Activated CD4-positive, CD25-positive, alpha-beta regulatory T cell treated with anti-CD3 and anti-CD28 coated beads, Interleukin-2, amount 50 U/mL, for 72 hours (primary cell): ENCODE measurements around the gene GPR78.

Experiments
- DNase-seq: peaks from one replicate; pipeline ENCODE4 v3.0.0; 2021

GPR78 gene

GRCh38 chr4:8547108-8547911 lies 32.9 kb upstream of the GPR78 start:
- DNase-seq = no peak

DNA sequence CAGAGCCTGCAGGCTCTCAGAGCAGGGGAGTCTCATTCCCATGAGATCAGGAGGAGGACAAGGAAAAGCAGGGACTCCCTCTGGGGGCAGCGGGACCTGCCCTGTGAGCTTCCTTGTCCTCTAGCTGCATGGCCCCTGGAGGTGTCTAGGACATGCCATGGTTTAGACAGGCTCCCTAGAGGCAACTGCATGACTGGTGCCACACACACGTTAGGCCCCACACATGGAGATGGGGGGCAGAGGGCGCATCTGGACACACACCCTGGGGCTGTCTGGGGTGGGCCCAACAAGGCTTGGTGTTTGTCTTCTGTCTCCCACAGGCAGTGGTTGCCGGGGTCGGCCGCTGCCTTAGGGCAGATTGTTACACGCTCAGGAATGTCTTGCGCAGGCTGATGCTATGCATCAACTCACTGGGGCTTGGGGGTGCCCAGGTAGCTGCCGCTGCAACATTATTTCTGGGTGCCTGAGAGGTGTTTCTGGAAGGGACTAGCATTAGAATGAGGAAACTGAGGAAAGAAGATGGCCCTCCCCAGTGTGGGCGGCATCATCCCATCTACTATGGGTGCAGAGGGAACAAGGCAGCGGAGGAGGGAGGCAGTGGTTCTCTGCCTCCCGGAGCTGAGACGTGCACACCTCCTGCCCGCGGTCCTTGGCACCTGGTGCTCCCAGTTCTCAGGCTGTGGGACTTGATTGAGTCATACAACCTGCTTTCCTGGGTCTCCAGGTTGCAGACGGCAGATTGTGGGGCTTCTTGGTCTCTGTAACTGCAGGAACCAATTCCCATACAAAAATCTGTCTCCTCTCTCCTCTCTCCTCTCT lies 32.1 kb upstream of the GPR78 start:
- no peak for DNase-seq

DNA sequence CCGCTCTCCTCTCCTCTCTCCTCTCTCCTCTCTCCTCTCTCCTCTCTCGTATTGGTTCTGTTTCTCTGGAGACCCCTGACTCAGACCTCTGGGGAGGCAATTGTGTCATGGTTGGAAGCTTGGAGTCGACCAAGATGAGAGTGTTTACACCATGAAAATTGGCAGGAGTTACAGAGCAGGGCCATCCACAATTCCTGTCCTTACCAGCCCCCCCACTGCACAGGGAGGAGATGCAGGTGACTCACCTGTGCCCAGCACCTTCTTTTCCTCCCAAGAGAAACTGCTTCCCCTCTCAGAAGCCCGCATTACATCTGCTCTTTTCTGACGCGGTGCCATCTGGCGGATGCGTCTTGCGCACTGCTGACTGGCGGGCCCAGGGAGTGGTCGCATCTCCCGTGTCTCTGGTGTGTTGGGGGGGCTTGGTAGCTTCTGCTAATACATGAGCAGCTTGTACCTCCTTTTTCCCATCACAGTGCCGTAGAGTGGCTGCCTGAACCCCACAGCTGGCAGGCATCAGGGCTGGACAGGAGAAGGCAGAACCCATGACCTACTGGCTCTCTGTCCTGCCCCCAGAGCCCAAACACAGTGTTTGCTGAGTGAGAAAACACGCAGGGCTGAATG lies 31.4 kb upstream of the GPR78 start:
- DNase-seq = no peak

- no peak for DNase-seq
Observed at GRCh38 chr4:8549352-8549931, 30.8 kb upstream of the GPR78 start.

GRCh38 chr4:8550691-8551090 lies 29.5 kb upstream of the GPR78 start:
- DNase-seq = no peak

DNA sequence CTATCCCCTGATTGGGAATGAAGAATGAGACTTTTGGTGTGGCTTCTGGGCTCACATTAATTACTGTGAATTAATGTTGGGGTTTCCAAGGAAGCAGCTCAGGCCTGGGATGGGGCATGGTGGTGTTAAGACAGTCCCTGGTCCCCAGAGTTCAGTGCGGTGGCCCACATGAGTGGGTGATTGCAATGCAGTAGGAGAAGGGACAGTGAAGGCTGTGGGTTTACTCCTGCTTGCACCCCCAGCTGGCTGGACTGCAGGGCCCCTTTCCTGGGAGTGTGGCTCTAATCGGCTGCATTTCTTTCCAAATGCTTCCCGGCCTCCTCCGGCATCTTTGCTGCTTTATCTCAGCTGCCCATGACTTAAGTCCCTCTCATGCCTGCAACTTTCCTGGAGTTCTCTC lies 28.2 kb upstream of the GPR78 start:
- no peak for DNase-seq

GRCh38 chr4:8552581-8553205 lies 27.5 kb upstream of the GPR78 start:
- DNase-seq = no peak

DNA sequence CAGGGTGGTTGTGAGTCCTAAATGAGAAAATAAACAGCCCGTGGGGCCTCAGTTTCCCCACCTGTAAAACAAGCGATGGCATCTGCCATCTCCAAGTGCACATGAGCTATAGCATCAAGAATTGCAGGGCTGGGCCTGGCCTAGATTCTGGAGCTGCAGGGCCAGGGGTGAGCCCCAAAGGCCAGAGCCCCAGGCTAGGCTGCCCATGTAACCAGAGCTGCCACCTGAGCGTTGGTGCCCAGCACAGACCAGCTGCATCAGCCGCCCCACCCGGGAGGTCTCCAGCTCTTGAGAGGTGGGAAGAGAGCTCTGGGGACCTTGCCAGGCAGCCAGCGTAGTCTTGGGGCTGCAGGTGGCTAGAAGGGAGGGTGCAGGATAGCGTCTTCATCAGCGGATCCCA lies 27.0 kb upstream of the GPR78 start:
- no peak for DNase-seq

- no peak for DNase-seq
Observed at GRCh38 chr4:8553991-8554405, 26.2 kb upstream of the GPR78 start.

DNA sequence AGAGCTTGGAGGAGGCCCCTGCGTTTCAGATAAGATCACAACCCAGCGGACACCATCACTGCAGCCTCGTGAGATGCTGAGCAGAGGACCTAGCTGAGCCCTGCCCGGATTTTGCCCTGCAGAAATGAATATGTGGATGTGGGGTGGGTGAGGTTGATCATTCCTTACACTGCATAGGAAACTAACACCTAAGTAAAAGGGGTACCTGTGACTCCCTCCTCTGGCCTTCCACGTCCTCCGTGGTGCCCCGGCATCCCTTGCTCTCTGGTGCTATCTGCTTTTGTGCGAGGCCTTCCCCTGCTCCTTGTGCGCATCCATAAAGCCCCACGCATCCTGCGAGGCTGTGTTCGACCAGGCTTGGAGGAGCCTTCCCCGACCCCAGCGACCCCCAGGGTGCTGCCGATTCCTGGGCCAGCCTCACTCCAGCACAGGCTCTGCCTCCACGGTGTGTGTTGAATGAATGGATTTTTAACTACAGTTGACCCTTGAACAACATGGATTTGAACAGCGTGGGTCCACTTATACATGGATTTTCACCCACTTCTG lies 25.6 kb upstream of the GPR78 start:
- no peak for DNase-seq

GRCh38 chr4:8555716-8556115 lies 24.5 kb upstream of the GPR78 start:
- DNase-seq = no peak

GRCh38 chr4:8556341-8557150 lies 23.6 kb upstream of the GPR78 start:
- DNase-seq = no peak

DNA sequence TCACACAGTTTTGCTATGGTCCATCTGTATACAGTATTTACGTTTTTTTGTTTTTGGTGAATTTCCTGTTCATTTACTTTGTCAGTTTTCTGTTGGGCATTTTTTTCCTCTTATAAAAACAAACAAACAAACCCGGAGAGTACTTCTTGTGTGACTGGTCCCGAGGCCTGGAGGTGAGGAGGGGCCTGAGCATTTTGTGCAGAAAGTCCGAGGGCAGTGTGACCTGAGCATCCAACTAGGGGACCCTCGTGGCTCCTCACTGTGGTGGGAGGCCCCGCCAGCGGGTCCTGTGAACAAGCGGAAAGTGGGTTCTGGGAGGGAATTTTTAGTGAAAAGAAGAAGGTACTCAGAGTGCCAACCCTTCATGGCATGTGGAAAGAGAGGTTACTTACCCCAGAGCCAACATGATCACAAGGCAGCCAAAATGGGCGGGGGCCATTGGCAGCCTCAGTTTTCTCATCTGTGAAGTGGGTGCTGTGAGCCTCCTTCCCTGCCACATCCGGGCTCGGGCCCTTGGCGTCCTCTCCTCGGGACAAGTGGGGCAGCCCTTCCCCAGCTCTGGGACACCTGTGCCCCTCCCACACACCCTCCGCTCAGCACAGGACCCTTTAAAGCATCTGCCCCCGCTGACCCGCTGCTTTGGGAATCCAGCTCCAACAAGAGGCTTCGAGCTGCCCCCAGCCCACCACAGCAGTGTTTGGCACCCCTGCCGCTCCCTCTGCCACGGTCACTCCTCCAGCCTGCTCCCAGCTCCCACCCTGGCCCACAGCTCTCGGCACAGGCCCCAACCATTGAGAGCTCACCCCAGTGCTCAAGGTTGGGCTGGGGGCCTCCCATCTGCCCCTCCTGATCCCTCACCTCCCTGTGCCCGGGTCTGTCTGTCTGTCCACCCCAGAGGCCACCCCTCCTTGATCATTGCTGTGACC lies 22.8 kb upstream of the GPR78 start:
- DNase-seq = no peak

- no peak for DNase-seq
Observed at GRCh38 chr4:8558080-8558960, 21.9 kb upstream of the GPR78 start.

DNA sequence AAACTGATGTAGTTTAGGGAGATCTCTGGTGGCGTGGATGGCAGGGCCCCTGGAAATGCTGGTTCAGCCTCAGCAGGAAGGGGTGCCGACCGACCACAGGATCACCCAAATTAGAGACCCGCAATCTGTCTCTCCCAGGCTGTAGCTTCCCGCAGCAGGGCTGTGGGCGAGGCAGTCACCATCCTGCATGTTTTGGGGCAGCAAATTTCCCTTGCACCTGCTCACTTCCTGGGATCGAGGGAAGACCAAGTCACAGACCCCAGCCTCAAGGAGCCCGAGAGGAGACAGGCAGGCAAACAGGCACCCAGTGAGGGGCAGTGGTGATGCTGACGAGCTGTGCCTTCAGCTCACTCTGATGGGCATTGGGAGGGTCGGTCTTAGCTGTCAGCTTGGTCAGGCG lies 21.2 kb upstream of the GPR78 start:
- DNase-seq = no peak

DNA sequence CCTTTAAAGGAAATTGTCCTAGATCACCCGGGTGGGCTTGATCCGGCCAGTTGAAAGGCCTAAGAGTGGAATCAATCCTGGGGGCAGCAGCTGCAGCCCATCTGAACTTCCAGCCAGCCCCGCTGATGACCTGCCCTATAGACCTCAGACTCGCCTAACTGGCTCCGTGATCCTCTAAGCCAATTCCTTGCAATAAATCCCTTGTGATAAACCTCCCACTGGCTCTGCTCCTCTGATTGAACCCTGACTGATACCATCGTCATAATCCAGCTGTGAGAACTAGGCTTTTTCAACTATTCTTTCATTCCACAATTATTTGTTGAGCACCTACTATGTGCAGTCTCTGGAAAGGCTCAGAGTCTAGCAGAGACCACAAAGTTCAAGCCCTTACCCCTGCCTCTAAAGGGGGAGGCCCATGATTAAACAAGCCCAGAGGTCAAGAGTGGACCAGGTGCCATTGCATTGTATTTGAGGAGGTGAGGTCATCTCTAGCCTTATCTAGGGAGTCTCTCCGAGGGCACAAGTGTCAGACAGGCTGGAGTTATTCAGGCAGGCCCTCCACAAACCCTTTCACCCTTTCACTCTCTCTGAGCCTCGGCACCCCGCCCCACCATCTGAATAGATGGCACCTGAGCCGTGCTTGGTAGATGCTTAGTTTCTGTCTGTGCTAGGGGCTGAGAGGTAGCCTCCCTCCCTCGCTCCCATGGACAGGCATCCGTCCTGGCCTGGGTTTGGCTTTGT lies 20.5 kb upstream of the GPR78 start:
- DNase-seq = no peak

- no peak for DNase-seq
Observed at GRCh38 chr4:8560265-8561047, 19.7 kb upstream of the GPR78 start.

DNA sequence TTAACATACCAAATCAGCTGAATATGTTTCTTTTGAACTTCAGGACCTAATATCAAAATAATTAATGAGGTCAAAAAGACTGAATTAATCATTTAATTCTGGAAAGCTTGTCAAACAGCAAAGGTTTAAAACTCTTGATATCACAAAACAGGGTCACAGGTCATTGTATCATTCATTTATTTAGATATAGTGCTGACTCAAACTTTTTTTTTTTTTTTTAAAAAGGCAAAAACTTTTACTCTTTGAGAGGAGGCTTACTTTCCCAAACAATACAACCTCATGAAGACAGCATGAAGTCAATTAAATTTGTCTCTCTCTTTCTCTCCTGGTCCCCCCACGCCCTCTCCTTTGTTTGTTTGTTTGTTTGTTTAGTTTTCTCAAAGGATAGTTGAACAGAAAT lies 15.6 kb upstream of the GPR78 start:
- no peak for DNase-seq
